Measurements from ENCODE around the gene CELF4.
A peak's percentile ranks its signal among the peaks of the same experiment; 100 is the strongest.

CELF4 gene

DNA sequence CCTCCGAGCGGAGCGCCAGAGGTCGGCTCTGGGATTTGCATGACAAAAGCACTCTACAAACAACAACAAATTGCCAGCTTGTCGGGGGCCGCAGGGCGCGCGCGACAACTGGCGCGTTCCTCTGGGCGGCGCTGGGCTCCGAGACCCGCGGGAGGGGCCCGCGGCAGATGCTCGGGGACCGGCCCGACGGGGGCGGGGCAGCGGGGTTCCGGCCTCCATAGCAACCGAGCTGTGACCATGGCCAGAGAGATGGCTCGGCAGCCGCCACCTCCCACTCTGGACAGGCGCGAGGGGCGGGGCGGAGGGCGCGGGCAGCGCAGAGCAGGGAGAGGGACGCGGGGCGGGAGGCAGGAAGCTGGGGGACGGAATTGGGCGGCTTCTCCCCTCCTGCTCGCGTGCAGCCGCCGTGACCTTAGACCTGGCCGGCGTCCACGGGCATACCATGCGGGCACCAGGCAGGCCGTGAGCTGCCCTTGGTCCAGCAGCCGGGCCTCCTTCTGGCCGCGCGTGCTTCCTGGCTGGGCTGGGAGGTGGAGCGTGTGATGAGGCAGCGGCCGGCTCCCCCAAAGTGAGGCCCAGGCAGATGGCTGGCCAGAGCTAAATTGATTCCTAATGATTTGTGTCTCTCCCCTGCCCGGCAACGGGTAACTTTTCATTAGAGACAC is 171.5 kb downstream of the CELF4 start:
- H3K4me3 ChIP-seq (ENCODE audit: low read length), result peak overlapping the region; percentile 45
- DNase-seq (ENCODE audit: low read depth), result peak; percentile 94
- TF ChIP-seq, protein P1, sequence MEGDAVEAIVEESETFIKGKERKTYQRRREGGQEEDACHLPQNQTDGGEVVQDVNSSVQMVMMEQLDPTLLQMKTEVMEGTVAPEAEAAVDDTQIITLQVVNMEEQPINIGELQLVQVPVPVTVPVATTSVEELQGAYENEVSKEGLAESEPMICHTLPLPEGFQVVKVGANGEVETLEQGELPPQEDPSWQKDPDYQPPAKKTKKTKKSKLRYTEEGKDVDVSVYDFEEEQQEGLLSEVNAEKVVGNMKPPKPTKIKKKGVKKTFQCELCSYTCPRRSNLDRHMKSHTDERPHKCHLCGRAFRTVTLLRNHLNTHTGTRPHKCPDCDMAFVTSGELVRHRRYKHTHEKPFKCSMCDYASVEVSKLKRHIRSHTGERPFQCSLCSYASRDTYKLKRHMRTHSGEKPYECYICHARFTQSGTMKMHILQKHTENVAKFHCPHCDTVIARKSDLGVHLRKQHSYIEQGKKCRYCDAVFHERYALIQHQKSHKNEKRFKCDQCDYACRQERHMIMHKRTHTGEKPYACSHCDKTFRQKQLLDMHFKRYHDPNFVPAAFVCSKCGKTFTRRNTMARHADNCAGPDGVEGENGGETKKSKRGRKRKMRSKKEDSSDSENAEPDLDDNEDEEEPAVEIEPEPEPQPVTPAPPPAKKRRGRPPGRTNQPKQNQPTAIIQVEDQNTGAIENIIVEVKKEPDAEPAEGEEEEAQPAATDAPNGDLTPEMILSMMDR (conservative IDR thresholded peaks at IDR 0.05; ENCODE audit: low read length), result no peak

DNA sequence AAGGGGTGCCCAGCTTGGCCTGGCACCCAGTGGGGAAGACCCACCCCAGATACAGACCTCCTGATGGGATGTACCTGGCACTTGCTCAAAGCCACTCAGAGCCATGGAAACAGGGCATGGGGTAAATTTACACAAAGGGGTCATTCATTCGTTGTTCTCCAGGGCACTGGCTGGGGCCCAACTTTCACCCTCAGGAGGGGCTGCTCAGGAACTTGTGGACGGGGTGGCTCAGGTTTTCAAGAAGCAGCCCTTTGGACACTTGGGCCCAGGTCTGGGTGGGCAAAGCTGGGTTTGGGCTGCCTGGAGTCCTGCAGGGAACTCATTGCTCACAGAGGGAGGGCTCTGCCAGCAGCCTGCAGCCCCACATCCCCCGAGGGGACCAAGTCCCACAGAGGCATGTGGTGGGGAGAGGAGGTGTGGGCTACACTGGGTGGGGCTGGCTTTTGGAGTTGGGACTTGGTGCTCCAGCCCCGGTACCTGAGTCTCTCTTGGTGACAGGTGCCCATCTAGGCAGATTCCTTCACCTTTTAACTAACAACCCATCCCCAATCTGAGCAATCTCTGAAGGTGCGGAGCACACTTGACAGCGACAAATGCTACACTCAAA is 172.3 kb downstream of the CELF4 start:
- peak overlapping the region; percentile 45; the same call in 1 of the 2 replicates for H3K4me3 ChIP-seq (ENCODE audit: low read length)
- DNase-seq (ENCODE audit: low read depth), result no peak
- TF ChIP-seq, protein P1 (conservative IDR thresholded peaks at IDR 0.05; ENCODE audit: low read length), result no peak

DNA sequence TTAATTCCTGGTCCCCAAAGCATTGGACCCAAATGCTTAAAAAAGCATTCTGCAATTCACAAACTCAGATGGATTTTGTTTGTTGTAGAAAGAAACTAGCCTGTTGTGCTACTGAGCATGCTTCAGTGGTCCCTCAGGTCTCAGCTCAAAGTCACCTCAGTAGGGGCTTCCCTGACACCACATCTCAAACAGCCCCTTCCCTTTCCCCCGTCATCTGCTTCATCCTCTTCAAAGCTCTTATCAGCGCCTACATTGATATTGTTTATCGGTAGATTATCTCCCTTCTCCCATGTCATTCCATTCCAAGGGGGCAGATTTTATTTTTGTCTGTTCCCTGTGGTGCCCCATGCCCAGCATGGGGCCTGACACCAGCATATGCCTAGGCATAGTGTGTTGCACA is 172.9 kb downstream of the CELF4 start:
- no peak for DNase-seq (ENCODE audit: low read depth)
- TF ChIP-seq, protein P1 (conservative IDR thresholded peaks at IDR 0.05; ENCODE audit: low read length), result no peak
- no peak overlapping the region for H3K4me3 ChIP-seq (ENCODE audit: low read length)

DNA sequence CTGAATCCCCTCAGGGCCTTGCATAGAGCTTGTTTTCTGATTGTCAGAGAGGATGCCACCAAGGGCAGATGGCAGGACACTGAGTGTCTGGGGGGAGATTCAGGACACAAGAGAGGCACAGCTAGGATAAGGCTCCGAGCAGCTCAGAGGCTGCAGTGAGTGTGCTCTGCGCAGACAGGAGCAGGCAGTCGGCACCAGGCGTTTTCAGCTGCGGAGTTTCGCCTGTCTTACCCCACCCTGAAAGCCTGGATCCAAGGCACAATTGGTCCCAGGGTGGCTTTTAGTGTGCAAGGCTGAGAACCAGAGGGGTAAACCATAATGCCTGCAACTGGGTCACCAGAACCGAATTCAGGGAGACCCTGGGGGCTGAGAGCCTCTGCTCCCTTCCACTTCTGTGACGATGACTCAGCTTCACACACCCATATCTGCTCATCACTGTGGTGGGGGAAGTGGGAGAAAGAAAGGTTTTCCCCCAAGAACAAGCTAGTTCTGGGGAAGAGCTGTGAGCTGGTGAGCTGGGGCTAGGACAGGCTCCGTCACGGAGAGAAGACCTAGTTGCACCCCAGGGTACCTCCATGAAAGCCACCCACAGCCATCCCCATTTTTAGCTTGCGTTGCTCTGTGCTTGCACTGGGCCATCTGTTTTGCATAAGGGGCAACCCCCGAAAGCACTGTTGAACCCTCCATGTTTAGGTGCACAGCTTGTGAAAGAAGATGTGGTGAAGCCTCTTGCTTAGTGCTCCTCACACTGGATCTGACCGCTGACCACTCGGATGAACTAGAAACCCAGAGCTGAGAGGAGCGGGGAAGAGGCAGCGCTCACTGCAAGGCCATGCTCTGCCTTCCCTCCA is 173.7 kb downstream of the CELF4 start:
- TF ChIP-seq, protein P1 (conservative IDR thresholded peaks at IDR 0.05; ENCODE audit: low read length), result no peak
- H3K4me3 ChIP-seq (ENCODE audit: low read length), result no peak overlapping the region
- no peak for DNase-seq (ENCODE audit: low read depth)

DNA sequence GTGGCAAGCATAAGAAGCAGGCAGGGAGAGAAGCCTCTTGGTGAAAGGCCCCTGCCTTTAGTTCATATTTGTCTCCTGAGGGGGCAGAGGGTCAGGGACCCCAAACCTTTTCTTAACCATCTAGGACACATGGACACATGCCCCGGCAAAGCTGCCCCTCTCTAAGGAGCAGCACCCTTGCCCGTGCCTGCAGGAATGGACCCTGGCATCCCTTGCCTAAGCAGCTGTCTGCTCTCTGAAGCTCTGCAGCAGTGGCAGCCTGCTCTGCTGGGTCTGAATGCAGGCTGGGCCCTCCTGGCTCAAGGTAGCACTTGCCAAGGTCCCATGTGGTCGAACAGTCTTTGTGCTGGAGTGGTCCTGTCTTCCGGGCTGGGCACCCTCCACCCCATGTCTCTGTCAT is 174.4 kb downstream of the CELF4 start:
- DNase-seq (ENCODE audit: low read depth), result no peak
- TF ChIP-seq, protein P1 (conservative IDR thresholded peaks at IDR 0.05; ENCODE audit: low read length), result no peak
- H3K4me3 ChIP-seq (ENCODE audit: low read length), result no peak overlapping the region

DNA sequence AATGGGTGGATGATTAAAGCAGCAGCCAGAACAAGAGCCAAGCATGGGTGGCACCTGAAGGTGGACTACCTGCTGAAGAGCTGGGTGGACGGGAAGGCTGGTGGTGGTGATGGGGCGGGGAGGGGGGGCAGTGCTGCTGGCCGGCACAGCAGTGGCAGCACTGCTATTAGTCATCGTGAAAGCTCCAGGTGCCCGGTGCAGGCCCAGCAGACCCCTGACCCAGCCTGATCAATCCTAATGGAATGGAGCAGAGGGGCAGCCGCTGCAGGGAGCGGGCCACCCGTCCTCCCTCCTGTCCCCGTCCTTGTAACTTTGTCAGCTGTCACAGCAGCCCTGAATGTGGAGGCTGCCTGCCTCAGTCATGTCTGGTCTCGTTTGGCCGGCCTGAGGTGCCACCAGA is 174.9 kb downstream of the CELF4 start:
- H3K4me3 ChIP-seq (ENCODE audit: low read length), result no peak overlapping the region
- no peak for DNase-seq (ENCODE audit: low read depth)
- TF ChIP-seq, protein P1 (conservative IDR thresholded peaks at IDR 0.05; ENCODE audit: low read length), result no peak

Measured in AG10803 (cell line).